H1 (cell line): ENCODE measurements around the gene KLK6. TPM values are rescaled to one million over a fixed set of nuclear protein-coding genes. Genes with fewer than 3 reads are reported as not detected.

Source experiments
- CBX5 ChIP-seq: fragments of 300-800, 300-1000 bp; sonication (generic); IDR thresholded peaks from 2 replicates; pipeline ENCODE4 v1.7.1; 2016; ENCODE audit warnings: antibody characterized with exemption, low read length, low read depth
- CBX8 ChIP-seq: fragments of 300-800, 300-1000 bp; sonication (generic); IDR thresholded peaks from 2 replicates; pipeline ENCODE4 v1.7.1; 2016; ENCODE audit warnings: low read depth, low read length, borderline replicate concordance
- JUN ChIP-seq: IDR thresholded peaks from 2 replicates; pipeline ENCODE4 v1.6.1; 2011; ENCODE audit warnings: low read depth, mild to moderate bottlenecking, improper control_type of control experiment, low read length
- KDM4A ChIP-seq: IDR thresholded peaks from one replicate; pipeline ENCODE4 v1.7.1; 2012; ENCODE audit warnings: low read depth, mild to moderate bottlenecking, moderate library complexity, low read length, inconsistent platforms; ENCODE audit not compliant: severe bottlenecking
- MAX ChIP-seq: IDR thresholded peaks from 2 replicates; pipeline ENCODE4 v1.6.1; 2012; ENCODE audit warnings: inconsistent platforms
- NRF1 ChIP-seq: IDR thresholded peaks from 2 replicates; pipeline ENCODE4 v1.6.1; 2011; ENCODE audit warnings: mild to moderate bottlenecking, low read depth, low read length, improper control_type of control experiment
- SIX5 ChIP-seq: IDR thresholded peaks from 2 replicates; pipeline ENCODE4 v1.6.1; 2011; ENCODE audit warnings: mild to moderate bottlenecking, low read depth, low read length
- SUZ12 ChIP-seq: fragments of 200-600 bp; sonication (generic); IDR thresholded peaks from 2 replicates; pipeline ENCODE4 v1.6.1; 2012; ENCODE audit warnings: mild to moderate bottlenecking, inconsistent platforms, low read length, moderate library complexity, mixed read lengths
- TAF1 ChIP-seq: IDR thresholded peaks from 2 replicates; pipeline ENCODE4 v1.6.1; 2011; ENCODE audit warnings: mild to moderate bottlenecking, low read depth, low read length
- polyA plus RNA-seq, 7 experiments: library from polyadenylated mRNA; depleted of rRNA in 3 of 7; stranded (reverse) in 5 of 7; unstranded in 2 of 7; fragments of >200 nt in 5 of 7; fragments of 200-250 nt in 2 of 7; gene quantifications; 1 replicate in 5 of 7; 2 replicates in 1 of 7; 4 replicates in 1 of 7; pipeline versions ENCODE4 v1.2.1 to v1.2.3, GENCODE V29; 2011 to 2013; ENCODE audit warnings: missing spikeins in 2 of 7, mixed read lengths in 2 of 7
- total RNA-seq: library from RNA; stranded (reverse); fragmentation: NEBNext Ultra II Directional; extraction: Animal tissue kit (Norgen Biotek cat#: 25700); gene quantifications from 2 replicates; pipeline ENCODE4 v1.2.1, GENCODE V29; 2021
- TF ChIP-seq, protein P1 (sequence below): fragments of 300-600 bp; sonication (generic); IDR thresholded peaks from 2 replicates; pipeline ENCODE4 v1.7.1; 2012; ENCODE audit warnings: low read length, moderate library complexity, mild to moderate bottlenecking, inconsistent platforms; ENCODE audit not compliant: insufficient replicate concordance

Gene KLK6
- total and polyA plus RNA-seq, 2 of the 8 experiments (the other 6 are each of a cell fraction or from before 2014, with no cell fraction given) = 0.69 to 3.2 TPM

DNA sequence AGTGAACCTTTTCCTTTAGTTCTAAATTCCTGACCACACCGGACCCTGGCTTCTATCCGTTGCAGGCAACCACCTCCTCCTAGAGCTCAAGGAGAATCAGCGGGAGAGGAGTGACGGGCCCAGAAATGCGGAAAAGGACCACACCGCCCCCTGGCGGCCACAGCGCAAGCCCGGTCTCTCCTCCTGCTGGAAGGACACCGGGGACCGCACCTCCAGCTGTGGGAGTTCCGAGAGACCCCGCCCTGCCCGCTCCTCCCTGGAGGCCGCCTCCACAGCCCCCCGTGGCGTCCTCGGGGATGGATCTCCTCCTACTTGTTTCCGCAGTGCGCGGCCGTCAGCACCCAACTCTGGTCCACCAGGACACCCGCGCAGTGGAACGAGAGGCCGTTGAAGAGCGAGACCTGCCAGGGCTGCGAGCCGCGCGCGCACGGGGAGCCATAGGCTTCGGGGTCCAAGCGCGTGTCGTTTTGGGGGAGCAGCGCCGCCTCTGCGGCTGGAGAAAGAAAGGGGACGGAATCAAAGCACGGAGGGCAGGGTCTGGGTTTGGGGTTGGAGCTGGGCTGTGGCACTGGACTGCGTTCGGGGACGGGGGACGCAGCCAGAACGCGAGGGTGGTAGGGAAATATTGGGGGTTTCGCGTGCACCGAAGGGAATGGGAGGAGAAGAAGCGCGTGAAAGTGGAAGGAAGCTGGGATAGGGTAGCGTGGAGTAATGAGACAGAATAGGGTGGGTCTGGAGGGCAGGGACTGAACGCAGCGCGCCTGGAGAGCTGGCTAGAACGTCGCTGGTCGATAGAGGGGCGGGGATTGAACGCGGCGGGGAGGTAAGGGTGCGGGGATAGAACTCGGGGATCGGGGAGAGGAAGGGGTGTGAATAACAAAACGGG, 47.6 kb upstream of the KLK6 start (continued):
- TF ChIP-seq, protein P1, sequence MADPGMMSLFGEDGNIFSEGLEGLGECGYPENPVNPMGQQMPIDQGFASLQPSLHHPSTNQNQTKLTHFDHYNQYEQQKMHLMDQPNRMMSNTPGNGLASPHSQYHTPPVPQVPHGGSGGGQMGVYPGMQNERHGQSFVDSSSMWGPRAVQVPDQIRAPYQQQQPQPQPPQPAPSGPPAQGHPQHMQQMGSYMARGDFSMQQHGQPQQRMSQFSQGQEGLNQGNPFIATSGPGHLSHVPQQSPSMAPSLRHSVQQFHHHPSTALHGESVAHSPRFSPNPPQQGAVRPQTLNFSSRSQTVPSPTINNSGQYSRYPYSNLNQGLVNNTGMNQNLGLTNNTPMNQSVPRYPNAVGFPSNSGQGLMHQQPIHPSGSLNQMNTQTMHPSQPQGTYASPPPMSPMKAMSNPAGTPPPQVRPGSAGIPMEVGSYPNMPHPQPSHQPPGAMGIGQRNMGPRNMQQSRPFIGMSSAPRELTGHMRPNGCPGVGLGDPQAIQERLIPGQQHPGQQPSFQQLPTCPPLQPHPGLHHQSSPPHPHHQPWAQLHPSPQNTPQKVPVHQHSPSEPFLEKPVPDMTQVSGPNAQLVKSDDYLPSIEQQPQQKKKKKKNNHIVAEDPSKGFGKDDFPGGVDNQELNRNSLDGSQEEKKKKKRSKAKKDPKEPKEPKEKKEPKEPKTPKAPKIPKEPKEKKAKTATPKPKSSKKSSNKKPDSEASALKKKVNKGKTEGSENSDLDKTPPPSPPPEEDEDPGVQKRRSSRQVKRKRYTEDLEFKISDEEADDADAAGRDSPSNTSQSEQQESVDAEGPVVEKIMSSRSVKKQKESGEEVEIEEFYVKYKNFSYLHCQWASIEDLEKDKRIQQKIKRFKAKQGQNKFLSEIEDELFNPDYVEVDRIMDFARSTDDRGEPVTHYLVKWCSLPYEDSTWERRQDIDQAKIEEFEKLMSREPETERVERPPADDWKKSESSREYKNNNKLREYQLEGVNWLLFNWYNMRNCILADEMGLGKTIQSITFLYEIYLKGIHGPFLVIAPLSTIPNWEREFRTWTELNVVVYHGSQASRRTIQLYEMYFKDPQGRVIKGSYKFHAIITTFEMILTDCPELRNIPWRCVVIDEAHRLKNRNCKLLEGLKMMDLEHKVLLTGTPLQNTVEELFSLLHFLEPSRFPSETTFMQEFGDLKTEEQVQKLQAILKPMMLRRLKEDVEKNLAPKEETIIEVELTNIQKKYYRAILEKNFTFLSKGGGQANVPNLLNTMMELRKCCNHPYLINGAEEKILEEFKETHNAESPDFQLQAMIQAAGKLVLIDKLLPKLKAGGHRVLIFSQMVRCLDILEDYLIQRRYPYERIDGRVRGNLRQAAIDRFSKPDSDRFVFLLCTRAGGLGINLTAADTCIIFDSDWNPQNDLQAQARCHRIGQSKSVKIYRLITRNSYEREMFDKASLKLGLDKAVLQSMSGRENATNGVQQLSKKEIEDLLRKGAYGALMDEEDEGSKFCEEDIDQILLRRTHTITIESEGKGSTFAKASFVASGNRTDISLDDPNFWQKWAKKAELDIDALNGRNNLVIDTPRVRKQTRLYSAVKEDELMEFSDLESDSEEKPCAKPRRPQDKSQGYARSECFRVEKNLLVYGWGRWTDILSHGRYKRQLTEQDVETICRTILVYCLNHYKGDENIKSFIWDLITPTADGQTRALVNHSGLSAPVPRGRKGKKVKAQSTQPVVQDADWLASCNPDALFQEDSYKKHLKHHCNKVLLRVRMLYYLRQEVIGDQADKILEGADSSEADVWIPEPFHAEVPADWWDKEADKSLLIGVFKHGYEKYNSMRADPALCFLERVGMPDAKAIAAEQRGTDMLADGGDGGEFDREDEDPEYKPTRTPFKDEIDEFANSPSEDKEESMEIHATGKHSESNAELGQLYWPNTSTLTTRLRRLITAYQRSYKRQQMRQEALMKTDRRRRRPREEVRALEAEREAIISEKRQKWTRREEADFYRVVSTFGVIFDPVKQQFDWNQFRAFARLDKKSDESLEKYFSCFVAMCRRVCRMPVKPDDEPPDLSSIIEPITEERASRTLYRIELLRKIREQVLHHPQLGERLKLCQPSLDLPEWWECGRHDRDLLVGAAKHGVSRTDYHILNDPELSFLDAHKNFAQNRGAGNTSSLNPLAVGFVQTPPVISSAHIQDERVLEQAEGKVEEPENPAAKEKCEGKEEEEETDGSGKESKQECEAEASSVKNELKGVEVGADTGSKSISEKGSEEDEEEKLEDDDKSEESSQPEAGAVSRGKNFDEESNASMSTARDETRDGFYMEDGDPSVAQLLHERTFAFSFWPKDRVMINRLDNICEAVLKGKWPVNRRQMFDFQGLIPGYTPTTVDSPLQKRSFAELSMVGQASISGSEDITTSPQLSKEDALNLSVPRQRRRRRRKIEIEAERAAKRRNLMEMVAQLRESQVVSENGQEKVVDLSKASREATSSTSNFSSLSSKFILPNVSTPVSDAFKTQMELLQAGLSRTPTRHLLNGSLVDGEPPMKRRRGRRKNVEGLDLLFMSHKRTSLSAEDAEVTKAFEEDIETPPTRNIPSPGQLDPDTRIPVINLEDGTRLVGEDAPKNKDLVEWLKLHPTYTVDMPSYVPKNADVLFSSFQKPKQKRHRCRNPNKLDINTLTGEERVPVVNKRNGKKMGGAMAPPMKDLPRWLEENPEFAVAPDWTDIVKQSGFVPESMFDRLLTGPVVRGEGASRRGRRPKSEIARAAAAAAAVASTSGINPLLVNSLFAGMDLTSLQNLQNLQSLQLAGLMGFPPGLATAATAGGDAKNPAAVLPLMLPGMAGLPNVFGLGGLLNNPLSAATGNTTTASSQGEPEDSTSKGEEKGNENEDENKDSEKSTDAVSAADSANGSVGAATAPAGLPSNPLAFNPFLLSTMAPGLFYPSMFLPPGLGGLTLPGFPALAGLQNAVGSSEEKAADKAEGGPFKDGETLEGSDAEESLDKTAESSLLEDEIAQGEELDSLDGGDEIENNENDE = no peak
- TF ChIP-seq NRF1 = no peak
- no peak for TF ChIP-seq CBX5
- no peak for TF ChIP-seq SUZ12
- no peak for TF ChIP-seq JUN
- TF ChIP-seq CBX8 = no peak
- TF ChIP-seq TAF1 = no peak
- TF ChIP-seq SIX5 = no peak
- TF ChIP-seq MAX = peak; percentile 53; the same call in 1 of the 2 replicates
- TF ChIP-seq KDM4A = peak; percentile 89
